H1 (cell line): Measurements from ENCODE around the gene SLAMF1. TPM values are rescaled to one million over a fixed set of nuclear protein-coding genes. Genes with fewer than 3 reads are reported as not detected.

ENCODE experiments used
- CTCF ChIA-PET: fragments of 300-600 bp; sonication (Branson Sonifier 250); formaldehyde crosslinking; loops from one replicate; lab custom pipeline; 2021; ENCODE audit not compliant: partially characterized antibody; lab: Charles Lee
- POLR2A ChIA-PET: fragments of 300-600 bp; sonication (Branson Sonifier 250); formaldehyde crosslinking; loops from one replicate; lab custom pipeline; 2021; ENCODE audit warnings: inconsistent platforms; ENCODE audit not compliant: partially characterized antibody; lab: Charles Lee
- DNase-seq, 2 experiments: peaks; one replicate each; pipeline versions ENCODE4 v3.0.0 to v3.0.0-alpha.2; 2010 to 2022; ENCODE audit warnings: low spot score in 2 of 2, low read depth in 1 of 2, mixed read lengths in 1 of 2
- FAIRE-seq: peaks from 2 replicates; lab custom pipeline; 2011; peaks lifted over from hg19 to GRCh38; lab: Jason Lieb, UNC
- H2AFZ ChIP-seq: 2 replicates; pipeline ENCODE4 v1.8.1; 2012; ENCODE audit warnings: low read length, inconsistent platforms
- H2AK5ac ChIP-seq: 2 replicates; pipeline ENCODE4 v1.6.1; 2013; ENCODE audit warnings: low read depth, low read length
- H2BK120ac ChIP-seq: replicated peaks from 2 replicates; pipeline ENCODE3; 2013; ENCODE audit warnings: low read depth, low read length, inconsistent platforms
- H2BK12ac ChIP-seq: 2 replicates; pipeline ENCODE4 v1.6.1; 2013; ENCODE audit warnings: low read depth, low read length
- H2BK15ac ChIP-seq: 2 replicates; pipeline ENCODE4 v1.6.1; 2013; ENCODE audit warnings: low read length
- H2BK20ac ChIP-seq: 2 replicates; pipeline ENCODE4 v1.6.1; 2013; ENCODE audit warnings: low read length
- H2BK5ac ChIP-seq: 2 replicates; pipeline ENCODE4 v1.6.1; 2013; ENCODE audit warnings: low read depth, low read length
- H3K14ac ChIP-seq: 2 replicates; pipeline ENCODE4 v1.6.1; 2013; ENCODE audit warnings: inconsistent platforms; ENCODE audit not compliant: insufficient read length
- H3K18ac ChIP-seq: 2 replicates; pipeline ENCODE4 v1.6.1; 2013; ENCODE audit warnings: low read length; ENCODE audit errors: extremely low read depth
- H3K23ac ChIP-seq: 2 replicates; pipeline ENCODE4 v1.6.1; 2013; ENCODE audit warnings: inconsistent platforms; ENCODE audit not compliant: insufficient read length
- H3K23me2 ChIP-seq: 2 replicates; pipeline ENCODE4 v1.6.1; 2013; ENCODE audit warnings: low read depth, low read length
- H3K27ac ChIP-seq: 2 replicates; pipeline ENCODE4 v1.6.1; 2011; ENCODE audit warnings: low read depth, low read length, inconsistent platforms
- H3K27me3 ChIP-seq, 4 experiments: replicated peaks in 1 of 4; 1 replicate in 1 of 4; 2 replicates in 3 of 4; pipeline versions ENCODE4 v1.6.1 to v1.8.1; 2011 to 2013; ENCODE audit warnings: low read length in 3 of 4, mild to moderate bottlenecking in 3 of 4, inconsistent platforms in 2 of 4, mixed read lengths in 2 of 4, moderate library complexity in 1 of 4; ENCODE audit not compliant: control insufficient read depth in 3 of 4, insufficient read depth in 3 of 4; ENCODE audit errors: extremely low read depth in 1 of 4
- H3K36me3 ChIP-seq, 4 experiments: 2 replicates each; pipeline versions ENCODE4 v1.6.1 to v1.8.1; 2011 to 2013; ENCODE audit warnings: mild to moderate bottlenecking in 4 of 4, low read length in 3 of 4, moderate library complexity in 2 of 4, control low read depth in 1 of 4, inconsistent platforms in 1 of 4; ENCODE audit not compliant: insufficient read depth in 4 of 4, control insufficient read depth in 2 of 4
- H3K4ac ChIP-seq: replicated peaks from 2 replicates; pipeline ENCODE3; 2013; ENCODE audit warnings: low read length, low read depth, mixed read lengths, inconsistent platforms; ENCODE audit not compliant: insufficient read length
- H3K4me1 ChIP-seq, 4 experiments: replicated peaks in 1 of 4; 1 replicate in 1 of 4; 2 replicates in 3 of 4; pipeline versions ENCODE4 v1.6.1 to v1.8.1; 2011 to 2013; ENCODE audit warnings: low read length in 3 of 4, inconsistent platforms in 2 of 4, mixed read lengths in 1 of 4; ENCODE audit not compliant: insufficient read depth in 4 of 4, control insufficient read depth in 3 of 4
- H3K4me2 ChIP-seq, 2 experiments: 2 replicates each; pipeline versions ENCODE4 v1.6.1 to v1.8.1; 2011 to 2013; ENCODE audit warnings: low read depth in 2 of 2, low read length in 2 of 2, control low read depth in 1 of 2, inconsistent platforms in 1 of 2, mild to moderate bottlenecking in 1 of 2; ENCODE audit not compliant: insufficient read depth in 1 of 2
- H3K4me3 ChIP-seq, 4 experiments: fragments of 200-600, 300-600 bp in 1 of 4; sonication (generic), shearing (Covaris generic), sonication (Bioruptor Twin) in 1 of 4; 2 replicates each; pipeline versions ENCODE4 v1.5.1 to v1.8.1; 2011 to 2016; ENCODE audit warnings: low read length in 4 of 4, low read depth in 3 of 4, control low read depth in 2 of 4, inconsistent platforms in 2 of 4, mild to moderate bottlenecking in 2 of 4, mixed read lengths in 1 of 4, moderate library complexity in 1 of 4; ENCODE audit not compliant: insufficient read depth in 2 of 4; ENCODE audit errors: extremely low read depth in 1 of 4
- H3K56ac ChIP-seq: replicated peaks from 2 replicates; pipeline ENCODE3; 2013; ENCODE audit warnings: low read depth, mild to moderate bottlenecking, mixed read lengths, low read length, inconsistent platforms; ENCODE audit not compliant: insufficient read length
- H3K79me1 ChIP-seq: 2 replicates; pipeline ENCODE4 v1.6.1; 2013; ENCODE audit warnings: low read depth, low read length, control low read depth
- H3K79me2 ChIP-seq, 2 experiments: 2 replicates each; pipeline versions ENCODE4 v1.6.1 to v1.8.1; 2012 to 2013; ENCODE audit warnings: low read length in 2 of 2, mild to moderate bottlenecking in 2 of 2, inconsistent platforms in 1 of 2; ENCODE audit not compliant: insufficient read depth in 2 of 2, control insufficient read depth in 1 of 2
- H3K9ac ChIP-seq, 4 experiments: replicated peaks in 1 of 4; 1 replicate in 1 of 4; 2 replicates in 3 of 4; pipeline versions ENCODE4 v1.6.1 to v1.8.1; 2011 to 2013; ENCODE audit warnings: low read depth in 3 of 4, low read length in 3 of 4, control low read depth in 2 of 4, mild to moderate bottlenecking in 2 of 4, moderate library complexity in 2 of 4, inconsistent platforms in 1 of 4; ENCODE audit errors: extremely low read depth in 1 of 4
- H3K9me3 ChIP-seq, 2 experiments: 2 replicates each; pipeline versions ENCODE4 v1.6.1 to v1.8.1; 2012 to 2013; ENCODE audit warnings: mild to moderate bottlenecking in 2 of 2, moderate library complexity in 2 of 2, control low read depth in 1 of 2, inconsistent platforms in 1 of 2, low read depth in 1 of 2, low read length in 1 of 2, mixed read lengths in 1 of 2; ENCODE audit not compliant: insufficient read depth in 2 of 2
- H4K20me1 ChIP-seq, 2 experiments: replicated peaks in 1 of 2; 2 replicates each; pipeline versions ENCODE3 to v1.8.1; 2011 to 2013; ENCODE audit warnings: inconsistent platforms in 2 of 2, low read length in 2 of 2, mild to moderate bottlenecking in 1 of 2; ENCODE audit not compliant: insufficient read depth in 2 of 2, control insufficient read depth in 1 of 2
- H4K5ac ChIP-seq: 2 replicates; pipeline ENCODE4 v1.6.1; 2013; ENCODE audit warnings: low read length, low read depth, mixed read lengths, inconsistent platforms; ENCODE audit not compliant: insufficient read length
- H4K8ac ChIP-seq: 2 replicates; pipeline ENCODE4 v1.8.0; 2013; ENCODE audit warnings: mild to moderate bottlenecking, moderate library complexity, low read length, inconsistent platforms; ENCODE audit not compliant: insufficient read depth; ENCODE audit errors: extremely low read depth
- H4K91ac ChIP-seq: replicated peaks from 2 replicates; pipeline ENCODE3; 2013; ENCODE audit warnings: low read length, mixed read lengths, inconsistent platforms; ENCODE audit not compliant: insufficient read length
- ASH2L ChIP-seq: fragments of 200-600, 300-600 bp; sonication (generic); IDR thresholded peaks from one replicate; pipeline ENCODE4 v1.7.1; 2017; ENCODE audit warnings: low read length
- CBX8 ChIP-seq: fragments of 300-800, 300-1000 bp; sonication (generic); IDR thresholded peaks from 2 replicates; pipeline ENCODE4 v1.7.1; 2016; ENCODE audit warnings: low read depth, low read length, borderline replicate concordance
- E2F6 ChIP-seq: IDR thresholded peaks from 2 replicates; pipeline ENCODE4 v1.6.1; 2012; ENCODE audit warnings: inconsistent platforms
- EP300 ChIP-seq, 2 experiments: IDR thresholded peaks; 1 replicate in 1 of 2; 2 replicates in 1 of 2; pipeline ENCODE4 v1.6.1; 2011 to 2012; ENCODE audit warnings: low read depth in 2 of 2, low read length in 2 of 2, mild to moderate bottlenecking in 2 of 2, borderline replicate concordance in 1 of 2, inconsistent platforms in 1 of 2, moderate library complexity in 1 of 2
- NRF1 ChIP-seq: IDR thresholded peaks from 2 replicates; pipeline ENCODE4 v1.6.1; 2011; ENCODE audit warnings: mild to moderate bottlenecking, low read depth, low read length, improper control_type of control experiment
- RXRA ChIP-seq: IDR thresholded peaks from 2 replicates; pipeline ENCODE4 v1.6.1; 2011; ENCODE audit warnings: low read depth, mild to moderate bottlenecking, low read length, moderate library complexity; ENCODE audit not compliant: insufficient read depth
- SAP30 ChIP-seq: fragments of 300-600 bp; sonication (generic); IDR thresholded peaks from 2 replicates; pipeline ENCODE4 v1.7.1; 2012; ENCODE audit warnings: low read length, moderate library complexity, mild to moderate bottlenecking, inconsistent platforms; ENCODE audit not compliant: insufficient read depth, insufficient replicate concordance
- SIN3A ChIP-seq, 2 experiments: IDR thresholded peaks in 1 of 2; conservative IDR thresholded peaks in 1 of 2; 2 replicates each; pipeline ENCODE4 v1.6.1; 2011 to 2012; ENCODE audit warnings: low read length in 2 of 2, improper control_type of control experiment in 1 of 2, low read depth in 1 of 2, mild to moderate bottlenecking in 1 of 2
- SIRT6 ChIP-seq: IDR thresholded peaks from one replicate; pipeline ENCODE4 v1.7.1; 2012; ENCODE audit warnings: low read length, inconsistent platforms
- SP1 ChIP-seq: IDR thresholded peaks from 2 replicates; pipeline ENCODE4 v1.6.1; 2011; ENCODE audit warnings: low read depth, low read length
- SRF ChIP-seq: IDR thresholded peaks from 2 replicates; pipeline ENCODE4 v1.6.1; 2011; ENCODE audit warnings: mild to moderate bottlenecking, low read depth, low read length, moderate library complexity
- WGBS, 2 experiments: shearing (Covaris generic) in 1 of 2; methylation state at CpG; one replicate each; pipeline versions ENCODE4 v1.1.6 to v1.1.7; 2013 to 2015; ENCODE audit warnings: low lambda C conversion rate in 2 of 2, mixed read lengths in 2 of 2, inconsistent platforms in 1 of 2, low coverage in 1 of 2, missing lambda C conversion rate in 1 of 2; ENCODE audit not compliant: insufficient replicate concordance in 2 of 2, insufficient coverage in 1 of 2, insufficient read length in 1 of 2; ENCODE audit errors: extremely low coverage in 1 of 2, missing lambda C conversion rate in 1 of 2; 5-methylcytosine and 5-hydroxymethylcytosine counted together
- polyA plus RNA-seq, 7 experiments: library from polyadenylated mRNA; depleted of rRNA in 3 of 7; stranded (reverse) in 5 of 7; unstranded in 2 of 7; fragments of >200 nt in 5 of 7; fragments of 200-250 nt in 2 of 7; gene quantifications; 1 replicate in 5 of 7; 2 replicates in 1 of 7; 4 replicates in 1 of 7; pipeline versions ENCODE4 v1.2.1 to v1.2.3, GENCODE V29; 2011 to 2013; ENCODE audit warnings: missing spikeins in 2 of 7, mixed read lengths in 2 of 7
- total RNA-seq: library from RNA; stranded (reverse); fragmentation: NEBNext Ultra II Directional; extraction: Animal tissue kit (Norgen Biotek cat#: 25700); gene quantifications from 2 replicates; pipeline ENCODE4 v1.2.1, GENCODE V29; 2021

The SLAMF1 gene
- total and polyA plus RNA-seq, 2 of the 8 experiments (the other 6 are each of a cell fraction or from before 2014, with no cell fraction given), result not detected

- Histone ChIP-seq H3K23ac (no peak overlapping the region), H3K4ac (no peak overlapping the region), H4K8ac (no peak overlapping the region), H3K4me1 (peaks cover 0 to 3% (median 0%) of the 10 kb centered on the region in 4 experiments; a peak in 1 of 7 replicates), H2BK5ac (no peak overlapping the region), H3K36me3 (no peaks in the 10 kb centered on the region), H3K27me3 (no peaks in the 10 kb centered on the region), H3K79me2 (no peaks in the 10 kb centered on the region), H2AK5ac (0 out of 2 replicates have a peak overlapping the region, but pooled peaks have one; percentile 11), H3K79me1 (no peaks in the 10 kb centered on the region), H3K23me2 (no peaks in the 10 kb centered on the region), H3K18ac (no peak overlapping the region), H3K4me2 (no peak overlapping the region), H3K27ac (no peak overlapping the region), H3K14ac (no peak overlapping the region), H4K5ac (no peak overlapping the region), H4K20me1 (no peaks in the 10 kb centered on the region), H2BK120ac (no peak overlapping the region), H3K4me3 (no peak overlapping the region), H4K91ac (no peak overlapping the region), H2AFZ (no peak overlapping the region), H2BK20ac (no peak overlapping the region), H3K9ac (no peak overlapping the region), H3K9me3 (no peaks in the 10 kb centered on the region), H2BK12ac (0 out of 2 replicates have a peak overlapping the region, but pooled peaks have one; percentile 5), H2BK15ac (no peak overlapping the region; the same call in 1 of the 2 replicates), H3K56ac (no peak overlapping the region)
- POLR2A ChIA-PET, result no interaction called here
- CTCF ChIA-PET, result no interaction called here
- DNase-seq, result no peak
- no peak for FAIRE-seq
- 91% methylated on average over 8 of the region's 8 CpGs; no CpG with 5 or more reads in 1 of the 2 experiments for WGBS, 2 experiments
- TF ChIP-seq ASH2L, result no peak
- no peak for TF ChIP-seq SP1
- no peak for TF ChIP-seq SAP30
- TF ChIP-seq SIN3A (conservative IDR thresholded peaks at IDR 0.05 in 1 of 2, IDR thresholded peaks at IDR 0.05 in 1 of 2; ENCODE audit: low read depth in 1 of 2, low read length in 2 of 2), result no peak
- TF ChIP-seq EP300 (IDR thresholded peaks at IDR 0.05; ENCODE audit: borderline replicate concordance in 1 of 2, low read depth in 2 of 2, low read length in 2 of 2), result no peak
- no peak for TF ChIP-seq CBX8
- TF ChIP-seq RXRA, result no peak
- no peak for TF ChIP-seq NRF1
- no peak for TF ChIP-seq SRF
- TF ChIP-seq SIRT6, result no peak
- no peak for TF ChIP-seq E2F6
Measured at GRCh38 chr1:160637065-160637464, 9.8 kb downstream of the SLAMF1 start.
